ENCODE data around the gene THBS4. TPM values are rescaled to one million over a fixed set of nuclear protein-coding genes. Genes with fewer than 3 reads are reported as not detected.

Gene THBS4
- total RNA-seq, 4 donors from 2014 or later, result 0.57 to 3.6 (median 1.9) TPM

GRCh38 chr5:79992891-79993657 is 42.1 kb upstream of the THBS4 start:
- Histone ChIP-seq H3K4me3 (no peak overlapping the region), H3K4me1 (peaks cover 22% of the 10 kb centered on the region), H3K36me3 (peaks cover 6% of the 10 kb centered on the region), H3K9me3 (no peaks in the 10 kb centered on the region), H3K27ac (no peak overlapping the region), H3K27me3 (peaks cover 26% of the 10 kb centered on the region)
- 74% methylated on average over 2 of the region's 2 CpGs for WGBS
- no peak for TF ChIP-seq POLR2A (IDR thresholded peaks at IDR 0.05)
- DNase-seq (ENCODE audit: low spot score in 2 of 2), result no peak

DNA sequence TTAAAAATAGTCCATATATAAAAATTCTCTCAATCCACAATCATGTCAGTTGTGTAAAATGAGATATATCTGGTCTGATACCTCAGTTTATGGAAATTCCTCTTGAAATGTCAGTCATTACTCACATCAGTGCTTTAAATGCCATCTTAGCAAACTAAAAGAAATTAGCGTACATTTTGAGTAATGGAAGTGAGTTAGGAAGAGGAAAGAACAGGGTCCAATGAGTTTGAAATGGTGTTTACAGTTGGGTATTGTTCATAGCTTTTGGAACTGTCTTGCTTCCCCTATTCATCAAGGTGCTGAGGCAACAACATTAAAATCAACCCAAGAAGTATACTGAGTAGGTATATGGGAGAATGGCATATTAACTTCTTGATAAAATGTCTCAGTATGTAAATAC is 35.4 kb upstream of the THBS4 start:
- no peaks in the 10 kb centered on the region for H3K4me1 ChIP-seq
- peaks cover 6% of the 10 kb centered on the region for H3K27me3 ChIP-seq
- H3K36me3 ChIP-seq, result no peaks in the 10 kb centered on the region
- no peak for TF ChIP-seq EP300 (IDR thresholded peaks at IDR 0.05)
- TF ChIP-seq POLR2A (IDR thresholded peaks at IDR 0.05), result no peak
- no peak for TF ChIP-seq POLR2AphosphoS5 (IDR thresholded peaks at IDR 0.05)
- no peak for TF ChIP-seq CTCF (IDR thresholded peaks at IDR 0.05)
- no peak overlapping the region for H3K27ac ChIP-seq
- no peak for DNase-seq (ENCODE audit: low spot score in 2 of 2)
- H3K4me3 ChIP-seq, result no peak overlapping the region
- no peaks in the 10 kb centered on the region for H3K9me3 ChIP-seq
- 100% methylated on average over 1 of the region's 1 CpG for WGBS

DNA sequence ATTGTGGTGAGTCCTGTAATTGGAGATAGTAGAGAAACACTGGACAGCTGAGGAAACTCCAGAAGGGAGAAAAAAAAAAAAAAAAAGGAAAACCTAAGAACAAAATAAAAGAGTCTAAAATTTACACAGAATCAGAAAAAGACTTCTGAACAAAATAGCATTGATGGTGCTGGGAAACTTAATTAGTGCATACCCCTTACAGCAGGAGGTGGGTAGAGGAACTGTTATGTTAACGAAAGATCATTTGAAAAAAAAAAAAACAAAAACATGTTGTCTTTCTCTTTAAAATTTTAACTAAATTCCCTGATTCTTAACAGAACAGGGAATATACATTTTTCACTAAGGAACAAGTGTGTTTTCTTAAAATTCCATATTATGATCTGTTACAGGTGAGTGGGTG is 32.5 kb upstream of the THBS4 start:
- DNase-seq (ENCODE audit: low spot score in 2 of 2), result no peak
- Histone ChIP-seq H3K36me3 (no peaks in the 10 kb centered on the region), H3K4me1 (no peaks in the 10 kb centered on the region), H3K27ac (no peak overlapping the region), H3K4me3 (no peak overlapping the region), H3K27me3 (no peaks in the 10 kb centered on the region), H3K9me3 (no peaks in the 10 kb centered on the region)
- no peak for TF ChIP-seq POLR2AphosphoS5 (IDR thresholded peaks at IDR 0.05)
- TF ChIP-seq EP300 (IDR thresholded peaks at IDR 0.05), result no peak
- no peak for TF ChIP-seq CTCF (IDR thresholded peaks at IDR 0.05)
- 91% methylated on average over 1 of the region's 1 CpG for WGBS

DNA sequence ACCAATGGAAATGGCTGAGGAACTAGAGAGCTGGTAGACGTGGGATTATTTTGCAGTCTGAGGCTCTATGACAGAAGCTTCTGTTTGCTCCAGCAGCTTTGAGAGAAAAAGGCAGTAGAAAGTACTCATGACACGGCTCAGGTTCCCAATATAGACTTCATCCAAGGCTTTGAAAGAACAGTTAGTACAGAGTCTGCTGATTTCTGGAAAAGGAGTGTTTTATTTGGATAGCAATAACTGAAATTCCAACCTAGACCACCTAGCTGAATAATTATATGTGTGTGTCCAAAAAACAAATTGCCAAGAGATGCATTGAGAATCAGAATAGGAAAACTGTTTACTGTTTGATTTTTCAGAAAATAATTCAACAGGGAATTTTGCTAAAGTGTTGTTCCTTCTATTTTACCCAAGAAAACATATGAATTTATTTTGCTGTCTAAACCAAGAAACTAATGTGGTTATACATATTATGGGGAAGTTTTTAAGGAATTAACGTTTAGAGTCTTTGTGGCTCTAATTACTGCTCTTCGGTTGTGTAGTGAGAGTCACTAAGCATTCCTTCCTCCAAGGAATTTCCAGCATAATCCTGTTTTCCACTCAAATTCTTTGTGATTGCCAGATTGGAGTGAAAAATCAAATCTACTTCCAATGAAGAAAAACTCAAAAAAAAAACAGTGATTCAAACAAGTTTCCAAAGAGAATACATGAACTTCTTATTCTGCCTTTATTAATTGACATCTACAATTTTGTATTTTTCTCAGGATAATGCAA is 26.0 kb upstream of the THBS4 start:
- Histone ChIP-seq H3K9me3 (no peaks in the 10 kb centered on the region), H3K27ac (no peak overlapping the region), H3K4me1 (no peaks in the 10 kb centered on the region), H3K36me3 (no peaks in the 10 kb centered on the region), H3K27me3 (no peaks in the 10 kb centered on the region), H3K4me3 (no peak overlapping the region)
- DNase-seq (ENCODE audit: low spot score in 2 of 2), result no peak
- no peak for TF ChIP-seq EP300 (IDR thresholded peaks at IDR 0.05)
- TF ChIP-seq POLR2AphosphoS5 (IDR thresholded peaks at IDR 0.05), result no peak
- no peak for TF ChIP-seq POLR2A (IDR thresholded peaks at IDR 0.05)
- TF ChIP-seq CTCF (IDR thresholded peaks at IDR 0.05), result no peak
- WGBS, result 63% methylated on average over 4 of the region's 4 CpGs

DNA sequence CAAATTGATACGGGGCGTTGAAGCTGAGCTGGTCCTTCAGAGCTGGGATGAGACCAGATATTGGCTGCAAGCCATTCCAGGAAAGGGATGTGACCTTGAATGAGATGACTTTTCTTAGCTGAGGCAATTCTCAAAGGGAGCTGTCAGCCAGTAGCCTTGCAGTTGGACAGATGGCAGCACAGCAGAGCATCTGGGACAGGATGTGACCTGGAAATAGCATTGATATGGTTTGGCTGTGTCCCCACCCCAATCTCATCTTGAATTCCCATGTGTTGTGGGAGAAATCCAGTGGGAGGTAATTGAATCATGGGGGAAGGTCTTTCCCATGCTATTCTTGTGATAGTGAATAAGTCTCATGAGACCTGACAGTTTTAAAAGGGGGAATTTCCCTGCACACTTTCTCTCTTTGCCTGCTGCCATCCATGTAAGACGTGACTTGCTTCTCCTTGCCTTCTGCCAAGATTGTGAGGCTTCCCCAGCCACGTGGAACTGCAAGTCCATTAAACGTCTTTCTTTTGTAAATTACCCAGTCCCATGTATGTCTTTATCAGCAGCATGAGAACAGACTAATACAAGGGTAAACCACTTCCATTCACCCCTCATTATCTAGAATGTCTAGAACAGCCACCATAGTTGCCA is 24.3 kb upstream of the THBS4 start:
- DNase-seq (ENCODE audit: low spot score in 2 of 2), result no peak
- 75% methylated on average over 5 of the region's 5 CpGs for WGBS

GRCh38 chr5:80025069-80025468 is 10.1 kb upstream of the THBS4 start:
- no peak overlapping the region for H3K27ac ChIP-seq

More for the DNA sequence above, 24.3 kb upstream of the THBS4 start:
- no peak overlapping the region for H3K27ac ChIP-seq
- no peaks in the 10 kb centered on the region for H3K9me3 ChIP-seq
- no peaks in the 10 kb centered on the region for H3K4me1 ChIP-seq
- TF ChIP-seq EP300 (IDR thresholded peaks at IDR 0.05) (no peak), POLR2AphosphoS5 (IDR thresholded peaks at IDR 0.05) (no peak)
- H3K4me3 ChIP-seq, result no peak overlapping the region
- H3K36me3 ChIP-seq, result no peaks in the 10 kb centered on the region
- no peaks in the 10 kb centered on the region for H3K27me3 ChIP-seq

More at GRCh38 chr5:80025069-80025468, 10.1 kb upstream of the THBS4 start:
- Histone ChIP-seq H3K9me3 (no peaks in the 10 kb centered on the region), H3K36me3 (no peaks in the 10 kb centered on the region), H3K4me1 (no peaks in the 10 kb centered on the region), H3K27me3 (peaks cover 7% of the 10 kb centered on the region), H3K4me3 (no peak overlapping the region)
- 81% methylated on average over 2 of the region's 2 CpGs for WGBS
- no peak for DNase-seq (ENCODE audit: low spot score in 2 of 2)
- TF ChIP-seq EP300 (IDR thresholded peaks at IDR 0.05) (no peak), POLR2A (IDR thresholded peaks at IDR 0.05) (no peak), POLR2AphosphoS5 (IDR thresholded peaks at IDR 0.05) (no peak), CTCF (IDR thresholded peaks at IDR 0.05) (no peak)

All from suprapubic skin (tissue), 4 donors.